Upper lobe of left lung (tissue), 6 donors: ENCODE results near the gene ADCY5. TPM values are rescaled to one million over a fixed set of nuclear protein-coding genes. Genes with fewer than 3 reads are reported as not detected.

Experiments used
- ATAC-seq, 2 donors: fragments of 200-7000 bp; cut with Tn5 transposase; one replicate each; pipeline ENCODE4 v1.9.1; 2022; ENCODE audit warnings: mild to moderate bottlenecking in 2 of 2, moderate library complexity in 2 of 2; ENCODE audit not compliant: low FRiP score in 2 of 2
- DNase-seq, 2 donors: peaks; one replicate each; pipeline ENCODE4 v3.0.0-alpha.2; 2019 to 2020
- H3K27ac ChIP-seq, 4 donors: fragments of 200-600 bp; sonication (generic); one replicate each; pipeline ENCODE4 v1.5.1; 2016 to 2019
- H3K27me3 ChIP-seq, 4 donors: fragments of 200-600 bp; sonication (generic); one replicate each; pipeline ENCODE4 v1.5.1; 2017 to 2019
- H3K36me3 ChIP-seq, 4 donors: fragments of 200-600 bp; sonication (generic); one replicate each; pipeline ENCODE4 v1.5.1; 2016 to 2019
- H3K4me1 ChIP-seq, 4 donors: fragments of 200-600 bp; sonication (generic); one replicate each; pipeline ENCODE4 v1.5.1; 2018 to 2019
- H3K4me3 ChIP-seq, 4 donors: fragments of 200-600 bp; sonication (generic); one replicate each; pipeline ENCODE4 v1.5.1; 2017 to 2019; ENCODE audit warnings: mild to moderate bottlenecking in 2 of 4, moderate library complexity in 1 of 4
- H3K9me3 ChIP-seq, 4 donors: fragments of 200-600 bp; sonication (generic); one replicate each; pipeline ENCODE4 v1.5.1; 2018 to 2019
- EP300 ChIP-seq, 4 donors: sonication (generic); formaldehyde crosslinking; IDR thresholded peaks; one replicate each; pipeline ENCODE4 v1.5.1; 2017; ENCODE audit warnings: antibody characterized with exemption in 4 of 4, control low read depth in 2 of 4
- POLR2A ChIP-seq, 4 donors: fragments of 450-650 bp; IDR thresholded peaks; one replicate each; pipeline ENCODE4 v1.5.1; 2016 to 2017; ENCODE audit warnings: antibody characterized with exemption in 4 of 4, mild to moderate bottlenecking in 2 of 4
- POLR2AphosphoS5 ChIP-seq, 2 donors: sonication (generic); formaldehyde crosslinking; IDR thresholded peaks; one replicate each; pipeline ENCODE4 v1.5.1; 2017; ENCODE audit warnings: antibody characterized with exemption in 2 of 2
- WGBS, 2 donors: methylation state at CpG; one replicate each; pipeline ENCODE4 v1.1.5; 2017 to 2018; 5-methylcytosine and 5-hydroxymethylcytosine counted together
- total RNA-seq, 6 donors: library from RNA; depleted of rRNA in 4 of 6; stranded (reverse); fragments of >200 nt in 4 of 6; gene quantifications; one replicate each; pipeline versions ENCODE4 v1.1.0 to v1.2.1, GENCODE V29; 2016 to 2021
- TF ChIP-seq, protein P1 (sequence below), 6 experiments: fragments of 450-650 bp in 4 of 6; fragments of 200-600 bp in 2 of 6; sonication (generic) in 2 of 6; IDR thresholded peaks; one replicate each; pipeline ENCODE4 v1.5.1; 2016 to 2019; ENCODE audit warnings: antibody characterized with exemption in 6 of 6
- donor health status: DM: no; HTN: no; CAD: no; lungs with moderate emphysema.
- donor health status: DM: no; HTN: yes; CAD: no; lungs with severe emphysema.

The ADCY5 gene
- total RNA-seq, 6 donors from 2014 or later = 2.1 to 23.0 (median 3.2) TPM

DNA sequence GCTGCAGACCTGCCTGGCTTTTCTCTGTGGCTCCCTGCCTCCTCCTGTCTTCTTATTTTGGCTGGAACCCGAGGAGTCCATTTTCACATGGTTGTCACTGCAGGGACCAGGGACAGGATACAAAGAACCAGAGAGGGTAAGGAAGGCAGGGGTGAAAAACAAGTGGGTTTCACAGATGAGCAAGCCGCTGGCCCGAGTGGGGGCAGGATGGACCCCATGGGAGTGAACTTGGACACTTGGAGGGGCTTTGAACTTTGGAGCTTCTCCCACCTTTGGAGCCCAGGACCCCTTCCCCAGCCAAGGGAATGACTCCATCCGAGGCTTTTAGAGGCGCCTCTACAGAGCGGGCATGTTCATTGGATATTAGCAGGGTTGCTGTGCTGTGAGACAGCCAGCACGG, 26.9 kb upstream of the ADCY5 start:
- TF ChIP-seq, protein P1, sequence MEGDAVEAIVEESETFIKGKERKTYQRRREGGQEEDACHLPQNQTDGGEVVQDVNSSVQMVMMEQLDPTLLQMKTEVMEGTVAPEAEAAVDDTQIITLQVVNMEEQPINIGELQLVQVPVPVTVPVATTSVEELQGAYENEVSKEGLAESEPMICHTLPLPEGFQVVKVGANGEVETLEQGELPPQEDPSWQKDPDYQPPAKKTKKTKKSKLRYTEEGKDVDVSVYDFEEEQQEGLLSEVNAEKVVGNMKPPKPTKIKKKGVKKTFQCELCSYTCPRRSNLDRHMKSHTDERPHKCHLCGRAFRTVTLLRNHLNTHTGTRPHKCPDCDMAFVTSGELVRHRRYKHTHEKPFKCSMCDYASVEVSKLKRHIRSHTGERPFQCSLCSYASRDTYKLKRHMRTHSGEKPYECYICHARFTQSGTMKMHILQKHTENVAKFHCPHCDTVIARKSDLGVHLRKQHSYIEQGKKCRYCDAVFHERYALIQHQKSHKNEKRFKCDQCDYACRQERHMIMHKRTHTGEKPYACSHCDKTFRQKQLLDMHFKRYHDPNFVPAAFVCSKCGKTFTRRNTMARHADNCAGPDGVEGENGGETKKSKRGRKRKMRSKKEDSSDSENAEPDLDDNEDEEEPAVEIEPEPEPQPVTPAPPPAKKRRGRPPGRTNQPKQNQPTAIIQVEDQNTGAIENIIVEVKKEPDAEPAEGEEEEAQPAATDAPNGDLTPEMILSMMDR (IDR thresholded peaks at IDR 0.05) = no peak
- TF ChIP-seq POLR2A (IDR thresholded peaks at IDR 0.05) (no peak), POLR2AphosphoS5 (IDR thresholded peaks at IDR 0.05) (no peak), EP300 (IDR thresholded peaks at IDR 0.05) (no peak)
- Histone ChIP-seq H3K4me3 (no peak overlapping the region), H3K4me1 (no peaks in the 10 kb centered on the region), H3K27me3 (no peaks in the 10 kb centered on the region), H3K9me3 (no peaks in the 10 kb centered on the region), H3K36me3 (no peaks in the 10 kb centered on the region), H3K27ac (no peak overlapping the region)
- ATAC-seq = no peak
- DNase-seq = no peak
- WGBS, 2 donors = 65 to 76% methylated on average over 7 of the region's 7 CpGs

DNA sequence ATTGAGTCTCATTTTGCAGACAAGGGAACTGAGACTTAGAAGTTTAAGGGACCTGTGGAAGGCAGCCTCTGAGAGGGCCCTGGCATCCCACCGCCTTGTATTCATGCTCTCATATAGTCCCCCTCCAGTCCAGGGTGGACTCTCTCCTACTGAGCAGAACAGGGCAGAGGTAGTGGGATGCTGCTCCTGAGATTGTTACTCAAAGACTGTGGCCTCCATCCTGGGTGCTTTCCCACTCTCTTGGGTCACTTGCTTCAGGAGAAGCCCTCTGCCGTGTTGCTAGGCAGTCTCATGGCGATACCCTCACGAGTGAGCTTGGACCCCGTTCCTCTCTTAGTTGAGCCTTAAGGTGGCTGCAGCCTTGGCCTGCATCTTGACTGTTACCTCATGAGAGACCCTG, 22.2 kb upstream of the ADCY5 start:
- Histone ChIP-seq H3K4me3 (no peak overlapping the region), H3K27me3 (no peaks in the 10 kb centered on the region), H3K4me1 (no peaks in the 10 kb centered on the region), H3K27ac (no peak overlapping the region), H3K9me3 (no peaks in the 10 kb centered on the region), H3K36me3 (no peaks in the 10 kb centered on the region)
- no peak for DNase-seq
- ATAC-seq = no peak
- 95 to 97% methylated on average over 5 of the region's 5 CpGs for WGBS, 2 donors
- TF ChIP-seq POLR2AphosphoS5 (IDR thresholded peaks at IDR 0.05) = no peak
- no peak for TF ChIP-seq EP300 (IDR thresholded peaks at IDR 0.05)
- TF ChIP-seq, protein P1 (IDR thresholded peaks at IDR 0.05) = no peak
- TF ChIP-seq POLR2A (IDR thresholded peaks at IDR 0.05) = no peak

DNA sequence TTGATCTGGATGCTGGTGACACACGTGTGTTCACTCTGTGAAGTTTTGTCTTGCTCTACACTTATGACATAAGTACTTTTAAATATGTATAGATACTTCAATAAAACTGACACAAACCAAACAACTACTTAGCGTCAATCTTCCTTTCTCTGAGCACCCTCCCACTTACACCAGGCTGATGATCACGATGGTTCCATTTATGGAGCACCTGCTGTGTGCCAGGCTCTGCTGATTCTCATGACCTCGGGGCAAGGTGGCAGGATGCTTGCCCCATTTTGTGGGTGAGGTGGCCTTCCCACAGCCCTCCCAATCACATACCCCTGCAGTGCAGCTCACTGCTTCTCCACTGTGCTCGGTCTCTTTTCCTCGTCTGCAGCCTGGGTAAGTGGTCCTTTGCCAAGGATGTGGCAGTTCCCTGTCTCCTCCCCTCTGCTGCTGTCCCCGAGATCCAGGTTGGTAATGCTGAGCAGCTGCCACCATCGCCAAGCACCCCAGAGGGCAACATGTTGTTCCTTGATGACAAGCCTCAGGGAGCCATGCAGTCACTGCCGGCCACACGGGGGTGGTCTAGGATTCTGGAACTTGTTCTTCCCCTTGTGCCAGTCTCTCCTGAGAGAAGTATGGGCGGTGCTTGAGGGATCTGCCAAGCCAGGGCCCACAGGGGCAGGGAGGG, 20.6 kb upstream of the ADCY5 start:
- H3K4me3 ChIP-seq = no peak overlapping the region
- H3K4me1 ChIP-seq = no peaks in the 10 kb centered on the region
- no peaks in the 10 kb centered on the region for H3K9me3 ChIP-seq
- no peaks in the 10 kb centered on the region for H3K36me3 ChIP-seq
- no peak overlapping the region for H3K27ac ChIP-seq
- TF ChIP-seq POLR2A (IDR thresholded peaks at IDR 0.05) (no peak), POLR2AphosphoS5 (IDR thresholded peaks at IDR 0.05) (no peak), EP300 (IDR thresholded peaks at IDR 0.05) (no peak)
- TF ChIP-seq, protein P1 (IDR thresholded peaks at IDR 0.05) = no peak
- ATAC-seq (no peak), DNase-seq (no peak)
- no peaks in the 10 kb centered on the region for H3K27me3 ChIP-seq
- 78% methylated on average over 9 to 11 of the region's 11 CpGs for WGBS, 2 donors

DNA sequence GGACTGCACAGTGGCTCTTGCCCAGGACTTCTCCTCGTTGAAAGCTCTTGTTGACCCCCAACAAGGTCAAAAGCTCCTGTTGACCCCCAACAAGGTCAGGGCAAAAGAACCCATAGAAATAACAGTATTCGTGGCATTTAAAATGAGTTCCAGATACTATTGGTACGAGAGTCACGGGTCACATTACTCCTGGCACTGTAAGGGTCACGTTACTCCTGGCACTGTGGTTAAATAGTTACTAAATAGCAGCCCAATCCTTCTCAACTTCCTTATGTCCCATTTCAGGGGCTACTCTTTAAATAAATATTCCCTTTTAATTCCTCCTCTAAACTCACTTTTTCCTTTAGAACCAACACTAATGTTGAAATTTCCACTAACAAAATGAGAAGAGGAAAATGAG, 18.2 kb upstream of the ADCY5 start:
- TF ChIP-seq POLR2AphosphoS5 (IDR thresholded peaks at IDR 0.05) = no peak
- TF ChIP-seq POLR2A (IDR thresholded peaks at IDR 0.05) = no peak
- TF ChIP-seq EP300 (IDR thresholded peaks at IDR 0.05) = no peak
- TF ChIP-seq, protein P1 (IDR thresholded peaks at IDR 0.05) = no peak
- no peak overlapping the region for H3K27ac ChIP-seq
- ATAC-seq = no peak

DNA sequence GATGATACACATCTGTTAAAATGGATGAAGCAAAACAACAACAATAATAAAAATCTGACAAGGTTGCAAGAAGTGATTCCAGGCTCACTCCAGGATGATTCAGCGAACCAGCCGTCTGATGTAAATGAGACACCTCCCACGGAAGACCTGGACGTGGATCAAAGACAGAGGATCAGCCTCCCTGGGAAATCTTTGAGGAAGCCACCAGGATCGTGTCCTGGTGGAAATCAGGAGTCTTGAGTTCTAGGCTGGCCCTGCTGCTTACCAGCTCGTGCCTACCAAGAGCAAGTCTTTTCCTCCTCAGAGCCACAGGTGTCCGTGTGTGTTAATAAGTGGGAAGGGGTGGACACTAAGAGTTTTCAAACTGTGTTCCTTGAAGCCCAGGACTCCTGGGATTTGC, 15.3 kb upstream of the ADCY5 start:
- Histone ChIP-seq H3K27ac (no peak overlapping the region), H3K27me3 (no peaks in the 10 kb centered on the region), H3K4me1 (no peaks in the 10 kb centered on the region), H3K4me3 (no peak overlapping the region), H3K9me3 (no peaks in the 10 kb centered on the region), H3K36me3 (no peaks in the 10 kb centered on the region)
- DNase-seq = no peak
- TF ChIP-seq POLR2AphosphoS5 (IDR thresholded peaks at IDR 0.05) (no peak), POLR2A (IDR thresholded peaks at IDR 0.05) (no peak), EP300 (IDR thresholded peaks at IDR 0.05) (no peak)
- TF ChIP-seq, protein P1 (IDR thresholded peaks at IDR 0.05) = no peak
- no peak for ATAC-seq
- 70 to 81% methylated on average over 7 of the region's 7 CpGs for WGBS, 2 donors

More for the DNA sequence above, 18.2 kb upstream of the ADCY5 start:
- Histone ChIP-seq H3K9me3 (no peaks in the 10 kb centered on the region), H3K4me1 (no peaks in the 10 kb centered on the region), H3K4me3 (no peak overlapping the region), H3K36me3 (no peaks in the 10 kb centered on the region), H3K27me3 (no peaks in the 10 kb centered on the region)
- no peak for DNase-seq
- 58 to 62% methylated on average over 5 of the region's 5 CpGs for WGBS, 2 donors
